T-cell (primary cell): Measurements from ENCODE around the gene ARHGAP12. TPM values are rescaled to one million over a fixed set of nuclear protein-coding genes. Genes with fewer than 3 reads are reported as not detected.

Experiments used
- ATAC-seq, 4 experiments: fragments of 200-7000 bp in 3 of 4; fragments of 150-1000 bp in 1 of 4; cut with Tn5 transposase; replicated peaks in 1 of 4; 1 replicate in 3 of 4; 2 replicates in 1 of 4; pipeline ENCODE4 v1.10.0; 2021; ENCODE audit warnings: moderate library complexity in 3 of 4, mild to moderate bottlenecking in 2 of 4, moderate number of reproducible peaks in 1 of 4
- CTCF ChIA-PET, 2 donors: fragments of 300-600 bp; sonication (Branson Sonifier 250); formaldehyde crosslinking; loops; one replicate each; lab custom pipeline; 2022; ENCODE audit warnings: antibody characterized with exemption in 2 of 2; lab: Charles Lee
- POLR2A ChIA-PET, 2 donors: fragments of 300-600 bp; sonication (Branson Sonifier 250); formaldehyde crosslinking; loops; one replicate each; lab custom pipeline; 2022; ENCODE audit warnings: antibody characterized with exemption in 2 of 2; lab: Charles Lee
- DNase-seq, 35 experiments: peaks; one replicate each; pipeline versions ENCODE4 v3.0.0 to v3.0.0-alpha.2; 2013 to 2023
- H3K27ac ChIP-seq: one replicate; pipeline ENCODE4 v1.5.1; 2013; ENCODE audit warnings: low read length
- H3K27me3 ChIP-seq, 2 experiments: replicated peaks in 1 of 2; 1 replicate in 1 of 2; 2 replicates in 1 of 2; pipeline versions ENCODE4 v1.6.1 to v1.7.0; 2013; ENCODE audit warnings: low read length in 1 of 2, mixed read lengths in 1 of 2; ENCODE audit not compliant: control insufficient read depth in 2 of 2, insufficient read depth in 2 of 2; ENCODE audit errors: extremely low read depth in 1 of 2
- H3K36me3 ChIP-seq, 2 donors: 1 replicate in 1 of 2; 2 replicates in 1 of 2; pipeline versions ENCODE4 v1.6.1 to v1.7.0; 2013; ENCODE audit warnings: low read length in 1 of 2; ENCODE audit not compliant: control insufficient read depth in 2 of 2, insufficient read depth in 1 of 2; ENCODE audit errors: extremely low read depth in 1 of 2
- H3K4me1 ChIP-seq, 2 experiments: 1 replicate in 1 of 2; 2 replicates in 1 of 2; pipeline versions ENCODE4 v1.6.1 to v1.7.0; 2013; ENCODE audit warnings: low read length in 2 of 2, mixed read lengths in 1 of 2; ENCODE audit not compliant: insufficient read depth in 2 of 2, control insufficient read depth in 1 of 2; ENCODE audit errors: extremely low read depth in 1 of 2
- H3K4me3 ChIP-seq, 2 donors: 1 replicate in 1 of 2; 2 replicates in 1 of 2; pipeline versions ENCODE4 v1.5.1 to v1.7.0; 2013; ENCODE audit warnings: mild to moderate bottlenecking in 2 of 2, low read length in 1 of 2, moderate library complexity in 1 of 2; ENCODE audit not compliant: control insufficient read depth in 1 of 2; ENCODE audit errors: extremely low read depth in 1 of 2
- H3K9me3 ChIP-seq: 2 replicates; pipeline ENCODE4 v1.7.0; 2013
- H3K27ac Mint-ChIP-seq, 2 donors: one replicate each; pipeline ENCODE4 v1.8.0; 2020 to 2021; ENCODE audit warnings: mild to moderate bottlenecking in 2 of 2, mixed read lengths in 2 of 2
- H3K27me3 Mint-ChIP-seq, 2 donors: one replicate each; pipeline ENCODE4 v1.8.0; 2021 to 2022; ENCODE audit warnings: mixed read lengths in 2 of 2
- H3K36me3 Mint-ChIP-seq: one replicate; pipeline ENCODE4 v1.8.0; 2021; ENCODE audit warnings: mixed read lengths
- H3K4me1 Mint-ChIP-seq, 3 donors: one replicate each; pipeline ENCODE4 v1.8.0; 2020 to 2022; ENCODE audit warnings: mixed read lengths in 3 of 3, mild to moderate bottlenecking in 1 of 3
- H3K4me3 Mint-ChIP-seq, 3 donors: one replicate each; pipeline ENCODE4 v1.8.0; 2020 to 2022; ENCODE audit warnings: mild to moderate bottlenecking in 3 of 3, mixed read lengths in 3 of 3, moderate library complexity in 3 of 3
- H3K9me3 Mint-ChIP-seq, 3 donors: one replicate each; pipeline ENCODE4 v1.8.0; 2020 to 2022; ENCODE audit warnings: mixed read lengths in 3 of 3
- WGBS: methylation state at CpG from one replicate; pipeline ENCODE4 v1.1.5; 2013; ENCODE audit warnings: missing lambda C conversion rate; ENCODE audit not compliant: insufficient coverage; 5-methylcytosine and 5-hydroxymethylcytosine counted together
- total RNA-seq, 35 experiments: library from RNA in 6 of 35; stranded (reverse) in 6 of 35; fragments of 120-200 nt in 1 of 35; gene quantifications; one replicate each; pipeline versions ENCODE4 v1.2.1 to v1.2.4 and lab custom pipeline; 2013 to 2026

The ARHGAP12 gene
- total RNA-seq, 5 donors from 2014 or later (not counting 1 experiment from before 2014, with no cell fraction given) = 19.1 to 24.6 (median 23.0) TPM

GRCh38 chr10:31832261-31832660 lies 96.4 kb downstream of the ARHGAP12 start:
- no peaks in the 10 kb centered on the region for H3K27me3 ChIP-seq
- POLR2A ChIA-PET = no interaction called here
- CTCF ChIA-PET = no interaction called here
- Mint-ChIP-seq H3K36me3 (peaks cover 27% of the 10 kb centered on the region), H3K4me1 (peaks cover 8 to 15% (median 13%) of the 10 kb centered on the region in 3 donors), H3K27me3 (no peaks in the 10 kb centered on the region), H3K9me3 (no peaks in the 10 kb centered on the region), H3K27ac (no peak overlapping the region), H3K4me3 (no peak overlapping the region)
- no peak overlapping the region for H3K27ac ChIP-seq
- WGBS = 80% methylated on average over 1 of the region's 1 CpG
- ATAC-seq = no peak
- peaks cover 0 to 6% of the 10 kb centered on the region in 2 experiments for H3K4me1 ChIP-seq
- no peaks in the 10 kb centered on the region for H3K9me3 ChIP-seq
- H3K4me3 ChIP-seq = no peak overlapping the region
- DNase-seq = no peak
- no peaks in the 10 kb centered on the region for H3K36me3 ChIP-seq

- DNase-seq (no peak), ATAC-seq (no peak)
- Histone ChIP-seq H3K36me3 (no peaks in the 10 kb centered on the region), H3K27me3 (no peaks in the 10 kb centered on the region), H3K4me3 (no peak overlapping the region), H3K4me1 (peaks cover 0 to 6% of the 10 kb centered on the region in 2 experiments), H3K27ac (no peak overlapping the region), H3K9me3 (no peaks in the 10 kb centered on the region)
- Mint-ChIP-seq H3K4me1 (peaks cover 8 to 15% (median 13%) of the 10 kb centered on the region in 3 donors), H3K27ac (no peak overlapping the region), H3K4me3 (no peak overlapping the region), H3K27me3 (no peaks in the 10 kb centered on the region), H3K36me3 (peaks cover 28% of the 10 kb centered on the region), H3K9me3 (no peaks in the 10 kb centered on the region)
- WGBS = 91% methylated on average over 4 of the region's 5 CpGs
- CTCF ChIA-PET = no interaction called here
- POLR2A ChIA-PET = no interaction called here
Observed at GRCh38 chr10:31830887-31831286, 97.7 kb downstream of the ARHGAP12 start.

- Histone ChIP-seq H3K4me1 (peaks cover 0 to 6% of the 10 kb centered on the region in 2 experiments), H3K27me3 (no peaks in the 10 kb centered on the region), H3K4me3 (no peak overlapping the region), H3K9me3 (no peaks in the 10 kb centered on the region), H3K27ac (no peak overlapping the region), H3K36me3 (peaks cover 0 to 3% of the 10 kb centered on the region in 2 donors)
- Mint-ChIP-seq H3K4me3 (no peak overlapping the region), H3K27ac (no peak overlapping the region), H3K9me3 (no peaks in the 10 kb centered on the region), H3K27me3 (no peaks in the 10 kb centered on the region), H3K4me1 (peaks cover 8 to 15% (median 13%) of the 10 kb centered on the region in 3 donors), H3K36me3 (peaks cover 30% of the 10 kb centered on the region)
- DNase-seq (no peak), ATAC-seq (no peak)
- POLR2A ChIA-PET = no interaction called here
- CTCF ChIA-PET = interaction anchor here in 1 of 2 donors (0.6 kb wide), 1 partner anchor 470 kb away, joined by 3 read pairs; no protein-coding TSS in a partner anchor
- no CpG with 5 or more reads among the region's 1 CpG for WGBS
Observed at GRCh38 chr10:31829776-31830175, 98.9 kb downstream of the ARHGAP12 start.

GRCh38 chr10:31823358-31823757 lies 105.3 kb downstream of the ARHGAP12 start:
- Mint-ChIP-seq H3K27ac (no peak overlapping the region), H3K4me3 (no peak overlapping the region), H3K9me3 (no peaks in the 10 kb centered on the region), H3K4me1 (no peaks in the 10 kb centered on the region), H3K27me3 (no peaks in the 10 kb centered on the region), H3K36me3 (peaks cover 41% of the 10 kb centered on the region)
- peaks cover 0 to 6% of the 10 kb centered on the region in 2 donors for H3K36me3 ChIP-seq
- no peak for ATAC-seq
- POLR2A ChIA-PET = no interaction called here
- no peak overlapping the region for H3K27ac ChIP-seq
- no peaks in the 10 kb centered on the region for H3K4me1 ChIP-seq
- H3K27me3 ChIP-seq = no peaks in the 10 kb centered on the region
- CTCF ChIA-PET = no interaction called here
- DNase-seq = no peak
- WGBS = no CpG with 5 or more reads among the region's 4 CpGs
- H3K9me3 ChIP-seq = no peaks in the 10 kb centered on the region
- no peak overlapping the region for H3K4me3 ChIP-seq

GRCh38 chr10:31822616-31823318 lies 105.9 kb downstream of the ARHGAP12 start:
- Histone ChIP-seq H3K36me3 (peaks cover 0 to 6% of the 10 kb centered on the region in 2 donors), H3K9me3 (no peaks in the 10 kb centered on the region), H3K4me3 (no peak overlapping the region), H3K4me1 (no peaks in the 10 kb centered on the region), H3K27ac (no peak overlapping the region), H3K27me3 (no peaks in the 10 kb centered on the region)
- WGBS = 100% methylated on average over 2 of the region's 8 CpGs
- Mint-ChIP-seq H3K4me3 (no peak overlapping the region), H3K27me3 (no peaks in the 10 kb centered on the region), H3K4me1 (no peaks in the 10 kb centered on the region), H3K36me3 (peaks cover 38% of the 10 kb centered on the region), H3K27ac (no peak overlapping the region), H3K9me3 (no peaks in the 10 kb centered on the region)
- ChIA-PET POLR2A (no interaction called here), CTCF (interaction anchor here in 1 of 2 donors (0.6 kb wide), 1 partner anchor 1073 kb away, joined by 3 read pairs; no protein-coding TSS in a partner anchor)
- ATAC-seq (no peak), DNase-seq (no peak)

GRCh38 chr10:31822150-31822549 lies 106.5 kb downstream of the ARHGAP12 start:
- no peaks in the 10 kb centered on the region for H3K9me3 Mint-ChIP-seq
- H3K4me3 ChIP-seq = no peak overlapping the region
- no peak for ATAC-seq
- DNase-seq = no peak
- 95% methylated on average over 3 of the region's 4 CpGs for WGBS
- CTCF ChIA-PET = no interaction called here
- H3K9me3 ChIP-seq = no peaks in the 10 kb centered on the region
- no peaks in the 10 kb centered on the region for H3K27me3 Mint-ChIP-seq
- H3K36me3 Mint-ChIP-seq = peaks cover 41% of the 10 kb centered on the region
- H3K27ac Mint-ChIP-seq = no peak overlapping the region
- H3K4me1 ChIP-seq = no peaks in the 10 kb centered on the region
- H3K27ac ChIP-seq = no peak overlapping the region
- no peaks in the 10 kb centered on the region for H3K27me3 ChIP-seq
- no peak overlapping the region for H3K4me3 Mint-ChIP-seq
- no peaks in the 10 kb centered on the region for H3K4me1 Mint-ChIP-seq
- H3K36me3 ChIP-seq = peaks cover 0 to 6% of the 10 kb centered on the region in 2 donors
- POLR2A ChIA-PET = interaction anchor here (0.7 kb wide), 2 partner anchors 119 to 1038 kb away, joined by 4 to 5 read pairs; no protein-coding TSS in a partner anchor
